ENCODE measurements around the gene LOC101059915.

GRCh38 chrX:71621603-71622002 is 45.7 kb upstream of the LOC101059915 start:
- TF ChIP-seq CTCF (IDR thresholded peaks at IDR 0.05) (no peak), POLR2A (IDR thresholded peaks at IDR 0.05) (no peak)
